Astrocyte of the spinal cord (primary cell): ENCODE data around the gene FAM221B.

Experiments used
- DNase-seq: peaks from one replicate; pipeline ENCODE4 v3.0.0; 2011; ENCODE audit warnings: low read depth, low spot score
- H3K4me3 ChIP-seq: 2 replicates; pipeline ENCODE4 v1.5.1; 2011; ENCODE audit warnings: low read depth, mild to moderate bottlenecking, low read length, moderate library complexity
- CTCF ChIP-seq: IDR thresholded peaks from 2 replicates; pipeline ENCODE4 v1.5.1; 2012; ENCODE audit warnings: low read depth, mild to moderate bottlenecking, low read length, inconsistent platforms
- in situ Hi-C: cut with HindIII; loops from 2 replicates; pipeline ENCODE4 v1.10.0; 2017; ENCODE audit warnings: low sequenced_read_pairs

Gene FAM221B

GRCh38 chr9:35852267-35852815, 23.8 kb upstream of the FAM221B start:
- H3K4me3 ChIP-seq, result no peak overlapping the region
- DNase-seq, result no peak
- TF ChIP-seq CTCF, result no peak
- in situ Hi-C loops, result no loop called here

GRCh38 chr9:35847792-35848572, 19.4 kb upstream of the FAM221B start:
- DNase-seq, result peak; percentile 78
- in situ Hi-C loops, result no loop called here
- TF ChIP-seq CTCF, result no peak
- no peak overlapping the region for H3K4me3 ChIP-seq

- no peak for TF ChIP-seq CTCF
- H3K4me3 ChIP-seq, result no peak overlapping the region
- in situ Hi-C loops, result no loop called here
- no peak for DNase-seq
Observed at GRCh38 chr9:35845824-35846771, 17.6 kb upstream of the FAM221B start.

GRCh38 chr9:35844628-35845270, 16.2 kb upstream of the FAM221B start:
- DNase-seq, result peak; percentile 89
- in situ Hi-C loops, result no loop called here
- no peak for TF ChIP-seq CTCF
- H3K4me3 ChIP-seq, result no peak overlapping the region

GRCh38 chr9:35842795-35843194, 14.3 kb upstream of the FAM221B start:
- in situ Hi-C loops, result no loop called here
- no peak for DNase-seq
- no peak for TF ChIP-seq CTCF
- no peak overlapping the region for H3K4me3 ChIP-seq
